Measurements from ENCODE around the gene HNRNPUL1. TPM values are rescaled to one million over a fixed set of nuclear protein-coding genes. Genes with fewer than 3 reads are reported as not detected.

The HNRNPUL1 gene
- polyA plus RNA-seq, 1 donor (not counting 4 experiments of a cell fraction or from before 2014, with no cell fraction given): 48.3 TPM

- Histone ChIP-seq H3K9me3 (ENCODE audit: control insufficient read depth, low read depth, low read length) (no peaks in the 10 kb centered on the region), H3K9ac (ENCODE audit: control insufficient read depth, extremely low read depth, insufficient read depth, low read length) (no peak overlapping the region), H3K79me2 (ENCODE audit: control insufficient read depth, insufficient read depth, low read length) (no peaks in the 10 kb centered on the region), H3K4me1 (ENCODE audit: control insufficient read depth, extremely low read depth, insufficient read depth, low read length) (peaks cover 12% of the 10 kb centered on the region), H4K20me1 (ENCODE audit: control insufficient read depth, extremely low read depth, insufficient read depth, low read length) (no peaks in the 10 kb centered on the region), H3K27ac (ENCODE audit: control insufficient read depth, insufficient read depth, low read length) (no peak overlapping the region), H3K27me3 (ENCODE audit: control insufficient read depth, extremely low read depth, insufficient read depth, low read length) (no peaks in the 10 kb centered on the region), H3K4me3 (ENCODE audit: control insufficient read depth in 2 of 3, extremely low read depth in 1 of 3, insufficient read depth in 2 of 3, low read depth in 1 of 3, low read length in 3 of 3) (no peak overlapping the region), H3K9me1 (ENCODE audit: control insufficient read depth, extremely low read depth, insufficient read depth, low read length) (no peaks in the 10 kb centered on the region), H2AFZ (ENCODE audit: control insufficient read depth, low read length) (no peak overlapping the region), H3K36me3 (ENCODE audit: control insufficient read depth in 2 of 2, extremely low read depth in 1 of 2, insufficient read depth in 2 of 2, low read length in 2 of 2) (peaks cover 42 to 50% of the 10 kb centered on the region in 2 experiments), H3K4me2 (ENCODE audit: control insufficient read depth, extremely low read depth, insufficient read depth, low read depth, low read length) (no peak overlapping the region)
- dilution Hi-C loops (cut with MboI; ENCODE audit: extremely low pct_ligation_motif_present, low sequenced_read_pairs): no loop called here
- TF ChIP-seq CTCF (optimal IDR thresholded peaks at IDR 0.05 in 1 of 3, IDR thresholded peaks at IDR 0.05 in 1 of 3, conservative IDR thresholded peaks at IDR 0.05 in 1 of 3; ENCODE audit: extremely low read depth in 1 of 3, insufficient read depth in 2 of 3, low read length in 3 of 3) (no peak), EZH2 (IDR thresholded peaks at IDR 0.05; ENCODE audit: low read length) (no peak)
- DNase-seq (ENCODE audit: low read depth, low spot score) (no peak), FAIRE-seq (no peak)
Observed at GRCh38 chr19:41304706-41305483, 40.7 kb downstream of the HNRNPUL1 start.

GRCh38 chr19:41305927-41306793 is 42.0 kb downstream of the HNRNPUL1 start:
- Histone ChIP-seq H3K27ac (ENCODE audit: control insufficient read depth, insufficient read depth, low read length) (no peak overlapping the region), H3K9me1 (ENCODE audit: control insufficient read depth, extremely low read depth, insufficient read depth, low read length) (no peaks in the 10 kb centered on the region), H3K9ac (ENCODE audit: control insufficient read depth, extremely low read depth, insufficient read depth, low read length) (no peak overlapping the region), H3K79me2 (ENCODE audit: control insufficient read depth, insufficient read depth, low read length) (peaks cover 6% of the 10 kb centered on the region), H4K20me1 (ENCODE audit: control insufficient read depth, extremely low read depth, insufficient read depth, low read length) (no peaks in the 10 kb centered on the region), H3K4me2 (ENCODE audit: control insufficient read depth, extremely low read depth, insufficient read depth, low read depth, low read length) (no peak overlapping the region), H3K36me3 (ENCODE audit: control insufficient read depth in 2 of 2, extremely low read depth in 1 of 2, insufficient read depth in 2 of 2, low read length in 2 of 2) (peaks cover 35 to 44% of the 10 kb centered on the region in 2 experiments), H3K4me3 (ENCODE audit: control insufficient read depth in 2 of 3, extremely low read depth in 1 of 3, insufficient read depth in 2 of 3, low read depth in 1 of 3, low read length in 3 of 3) (no peak overlapping the region), H3K9me3 (ENCODE audit: control insufficient read depth, low read depth, low read length) (no peaks in the 10 kb centered on the region), H2AFZ (ENCODE audit: control insufficient read depth, low read length) (no peak overlapping the region), H3K4me1 (ENCODE audit: control insufficient read depth, extremely low read depth, insufficient read depth, low read length) (peaks cover 18% of the 10 kb centered on the region), H3K27me3 (ENCODE audit: control insufficient read depth, extremely low read depth, insufficient read depth, low read length) (no peaks in the 10 kb centered on the region)
- FAIRE-seq: no peak
- no peak for DNase-seq (ENCODE audit: low read depth, low spot score)
- dilution Hi-C loops (cut with MboI; ENCODE audit: extremely low pct_ligation_motif_present, low sequenced_read_pairs): no loop called here
- TF ChIP-seq EZH2 (IDR thresholded peaks at IDR 0.05; ENCODE audit: low read length) (no peak), CTCF (optimal IDR thresholded peaks at IDR 0.05 in 1 of 3, IDR thresholded peaks at IDR 0.05 in 1 of 3, conservative IDR thresholded peaks at IDR 0.05 in 1 of 3; ENCODE audit: extremely low read depth in 1 of 3, insufficient read depth in 2 of 3, low read length in 3 of 3) (no peak)
